H7 (cell line): Measurements from ENCODE around the gene THAP6. TPM values are rescaled to one million over a fixed set of nuclear protein-coding genes. Genes with fewer than 3 reads are reported as not detected.
"Not testable (repeated sequence)": the region's sequence is repeated elsewhere in the genome, so short reads cannot be mapped to it uniquely, and the experiment has no call there.

Experiments used
- DNase-seq: peaks from one replicate; pipeline ENCODE4 v3.0.0; 2012
- H3K27me3 ChIP-seq: 2 replicates; pipeline ENCODE4 v1.6.0; 2011; ENCODE audit warnings: mild to moderate bottlenecking, low read length; ENCODE audit not compliant: control insufficient read depth, insufficient read depth
- H3K36me3 ChIP-seq: replicated peaks from 2 replicates; pipeline ENCODE4 v1.5.1; 2011; ENCODE audit warnings: low read length; ENCODE audit not compliant: control insufficient read depth, insufficient read depth
- H3K4me3 ChIP-seq: 2 replicates; pipeline ENCODE4 v1.5.1; 2011; ENCODE audit warnings: low read depth, mild to moderate bottlenecking, control low read depth, low read length, moderate library complexity; ENCODE audit not compliant: insufficient read depth
- total RNA-seq: library from RNA; depleted of rRNA; stranded (reverse); fragments of >200 nt; shearing (Covaris generic); gene quantifications from 2 replicates; pipeline ENCODE4 v1.2.3, GENCODE V29; 2014

Gene THAP6
- total RNA-seq, 1 experiment from 2014 or later: 8.2 TPM

- H3K4me3 ChIP-seq: no peak overlapping the region
- DNase-seq: peak; percentile 10
- H3K36me3 ChIP-seq: 0 out of 2 replicates have a peak, but pooled peaks cover 1% of the 10 kb centered on the region
- H3K27me3 ChIP-seq: no peaks in the 10 kb centered on the region
Observed at GRCh38 chr4:75511841-75512240, 2.4 kb upstream of the THAP6 start.

DNA sequence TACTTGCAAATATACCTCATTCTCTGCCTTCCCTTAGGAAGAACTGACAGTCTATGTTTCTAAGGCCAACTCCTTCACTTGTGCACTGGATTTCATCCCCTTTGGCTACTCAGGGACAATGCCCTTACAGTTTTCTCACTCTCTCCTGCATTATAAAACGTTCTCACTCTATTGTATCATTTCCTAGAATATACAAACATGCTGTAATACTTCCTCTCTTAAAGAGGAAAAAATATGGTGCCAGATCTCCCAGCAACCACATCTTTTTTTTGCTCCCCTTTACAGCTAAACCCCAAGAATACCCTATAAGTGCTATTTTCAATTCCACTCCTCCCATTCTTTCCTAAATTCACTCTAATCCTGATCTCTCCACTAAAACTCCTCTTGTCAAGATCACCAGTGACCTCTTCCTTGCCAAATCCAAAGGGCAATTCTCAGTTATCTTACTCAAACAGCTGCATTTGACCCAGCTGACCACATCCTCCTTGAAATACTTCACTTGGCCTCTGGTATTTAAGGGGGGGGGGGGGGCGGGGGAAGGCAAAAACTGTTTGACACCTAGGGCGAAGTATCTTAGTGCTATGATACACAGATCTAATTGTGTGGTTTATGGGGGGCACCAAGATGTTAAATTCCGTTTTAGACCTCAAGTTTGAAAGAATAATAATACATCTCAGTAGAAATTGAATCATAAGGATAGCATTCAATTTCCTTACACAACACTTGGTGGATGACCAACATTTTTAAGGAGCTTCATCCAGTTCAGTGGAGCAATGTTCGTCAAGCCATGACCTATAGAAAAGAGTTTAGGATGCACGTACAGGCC is 1.7 kb upstream of the THAP6 start:
- H3K4me3 ChIP-seq: peak overlapping the region; percentile 81
- DNase-seq: no peak
- H3K36me3 ChIP-seq: peaks cover 5% of the 10 kb centered on the region
- no peaks in the 10 kb centered on the region for H3K27me3 ChIP-seq

- Histone ChIP-seq H3K4me3 (peak overlapping the region; percentile 81), H3K36me3 (peaks cover 7% of the 10 kb centered on the region), H3K27me3 (no peaks in the 10 kb centered on the region)
- no peak for DNase-seq
Observed at GRCh38 chr4:75513526-75514130, 645 bp upstream of the THAP6 start.

GRCh38 chr4:75514949-75515612 is 808 bp downstream of the THAP6 start:
- no peak for DNase-seq

GRCh38 chr4:75516144-75516543 is 1.9 kb downstream of the THAP6 start:
- Histone ChIP-seq H3K36me3 (peaks cover 11% of the 10 kb centered on the region), H3K4me3 (no peak overlapping the region), H3K27me3 (no peaks in the 10 kb centered on the region)
- DNase-seq: no peak

More at GRCh38 chr4:75514949-75515612, 808 bp downstream of the THAP6 start:
- peaks cover 11% of the 10 kb centered on the region for H3K36me3 ChIP-seq
- peak overlapping the region; percentile 81 for H3K4me3 ChIP-seq
- no peaks in the 10 kb centered on the region for H3K27me3 ChIP-seq

GRCh38 chr4:75519452-75519851 is 5.2 kb downstream of the THAP6 start:
- H3K4me3 ChIP-seq, DNase-seq, H3K27me3 ChIP-seq: not testable (repeated sequence)
- peaks cover 11% of the 10 kb centered on the region for H3K36me3 ChIP-seq

- H3K4me3 ChIP-seq: no peak overlapping the region
- H3K36me3 ChIP-seq: peaks cover 9% of the 10 kb centered on the region
- no peak for DNase-seq
- H3K27me3 ChIP-seq: no peaks in the 10 kb centered on the region
Observed at GRCh38 chr4:75525086-75525485, 10.8 kb downstream of the THAP6 start.

- Histone ChIP-seq H3K4me3 (no peak overlapping the region), H3K27me3 (no peaks in the 10 kb centered on the region), H3K36me3 (peaks cover 9% of the 10 kb centered on the region)
- DNase-seq: no peak
Observed at GRCh38 chr4:75525910-75526309, 11.6 kb downstream of the THAP6 start.

DNA sequence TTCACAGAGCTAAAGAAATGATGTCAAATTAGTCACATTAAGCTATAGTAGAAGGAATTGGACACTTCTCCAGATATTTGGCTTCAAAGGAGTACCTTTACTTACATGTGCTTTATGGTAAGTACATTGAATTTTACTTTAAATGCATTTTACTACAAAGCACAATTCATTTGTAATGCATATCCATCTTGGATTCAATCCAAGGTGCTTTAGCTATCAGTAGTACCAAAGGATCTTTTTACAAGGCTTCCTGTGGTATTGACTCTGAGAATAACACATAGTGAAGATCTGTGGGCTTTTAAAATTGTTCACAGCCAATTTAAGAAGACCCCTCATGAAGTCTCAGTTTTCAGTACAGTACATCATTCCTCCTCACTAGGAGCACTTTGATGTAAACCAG is 13.2 kb downstream of the THAP6 start:
- Histone ChIP-seq H3K27me3 (no peaks in the 10 kb centered on the region), H3K4me3 (no peak overlapping the region), H3K36me3 (peaks cover 9% of the 10 kb centered on the region)
- no peak for DNase-seq

- Histone ChIP-seq H3K4me3 (no peak overlapping the region), H3K36me3 (peaks cover 8% of the 10 kb centered on the region), H3K27me3 (no peaks in the 10 kb centered on the region)
- DNase-seq: no peak
Observed at GRCh38 chr4:75530556-75531322, 16.5 kb downstream of the THAP6 start.

DNA sequence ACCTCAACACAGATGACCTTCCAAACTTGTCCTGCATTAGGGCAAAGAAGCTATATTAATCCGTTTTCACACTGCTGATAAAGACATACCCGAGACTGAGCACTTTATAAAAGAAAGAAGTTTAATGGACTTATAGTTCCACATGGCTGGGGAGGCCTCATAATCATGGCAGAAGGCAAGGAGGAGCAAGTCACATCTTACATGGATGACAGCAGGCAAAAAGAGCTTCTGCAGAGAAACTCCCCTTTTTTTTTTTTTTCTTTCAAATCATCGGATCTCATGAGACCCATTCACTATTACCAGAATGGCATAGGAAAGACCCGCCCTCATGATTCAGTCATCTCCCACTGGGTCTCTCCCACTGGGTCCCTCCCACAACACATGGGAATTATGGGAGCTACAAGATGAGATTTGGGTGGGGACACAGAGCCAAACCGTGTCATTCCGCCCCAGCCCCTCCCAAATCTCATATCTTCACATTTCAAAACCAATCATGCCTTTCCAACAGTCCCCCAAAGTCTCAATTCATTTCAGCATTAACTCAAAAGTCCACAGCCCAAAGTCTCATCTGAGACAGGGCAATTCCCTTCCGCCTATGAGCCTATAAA is 17.4 kb downstream of the THAP6 start:
- H3K36me3 ChIP-seq, DNase-seq, H3K4me3 ChIP-seq, H3K27me3 ChIP-seq: not testable (repeated sequence)

DNA sequence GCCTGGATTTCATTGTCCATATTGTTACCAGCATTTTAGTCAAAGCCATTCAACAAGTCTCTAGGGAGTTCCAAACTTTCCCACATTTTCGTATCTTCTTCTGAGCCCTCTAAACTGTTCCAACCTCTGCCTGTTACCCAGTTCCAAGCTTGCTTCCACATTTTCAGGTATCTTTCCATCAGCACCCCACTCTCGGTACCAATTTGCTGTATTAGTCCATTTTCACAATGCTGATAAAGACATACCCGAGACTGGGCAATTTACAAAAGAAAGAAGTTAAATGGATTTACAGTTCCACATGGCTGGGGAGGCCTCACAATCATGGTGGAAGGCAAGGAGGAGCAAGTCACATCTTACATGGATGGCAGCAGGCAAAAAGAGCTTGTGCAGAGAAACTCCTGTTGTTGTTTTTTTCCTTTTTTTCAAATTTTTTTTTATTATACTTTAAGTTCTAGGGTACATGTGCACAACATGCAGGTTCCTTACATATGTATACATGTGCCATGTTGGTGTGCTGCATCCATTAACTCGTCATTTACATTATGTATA is 19.1 kb downstream of the THAP6 start:
- not testable (repeated sequence) for DNase-seq, H3K27me3 ChIP-seq, H3K4me3 ChIP-seq, H3K36me3 ChIP-seq

DNA sequence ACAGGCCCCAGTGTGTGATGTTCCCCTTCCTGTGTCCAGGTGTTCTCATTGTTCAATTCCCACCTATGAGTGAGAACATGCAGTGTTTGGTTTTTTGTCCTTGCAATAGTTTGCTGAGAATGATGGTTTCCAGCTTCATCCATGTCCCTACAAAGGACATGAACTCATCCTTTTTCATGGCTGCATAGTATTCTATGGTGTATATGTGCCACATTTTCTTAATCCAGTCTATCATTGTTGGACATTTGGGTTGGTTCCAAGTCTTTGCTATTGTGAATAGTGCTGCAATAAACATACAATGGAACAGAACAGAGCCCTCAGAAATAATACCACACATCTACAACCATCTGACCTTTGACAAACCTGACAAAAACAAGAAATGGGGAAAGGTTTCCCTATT is 19.7 kb downstream of the THAP6 start:
- H3K36me3 ChIP-seq, H3K27me3 ChIP-seq, DNase-seq, H3K4me3 ChIP-seq: not testable (repeated sequence)

DNA sequence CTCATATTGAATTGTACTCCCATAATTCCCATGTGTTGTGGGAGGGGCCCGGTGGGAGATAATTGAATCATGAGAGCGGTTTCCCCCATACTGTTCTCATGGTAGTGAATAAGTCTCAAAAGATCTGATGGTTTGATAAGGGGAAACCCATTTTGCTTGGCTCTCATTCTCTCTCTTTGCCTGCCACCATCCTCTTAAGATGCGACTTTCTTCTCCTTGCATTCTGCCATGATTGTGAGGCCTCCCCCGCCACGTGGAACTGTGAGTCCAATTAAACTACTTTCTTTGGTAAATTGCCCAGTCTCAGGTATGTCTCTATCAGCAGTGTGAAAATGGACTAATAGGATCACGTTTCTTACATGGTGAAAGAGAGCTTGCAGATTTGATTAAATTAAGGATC is 23.0 kb downstream of the THAP6 start:
- not testable (repeated sequence) for H3K4me3 ChIP-seq, H3K36me3 ChIP-seq, H3K27me3 ChIP-seq, DNase-seq
